Nephron (organoid): ENCODE data around the gene LAMA4.

ENCODE experiments used
- H3K27ac Mint-ChIP-seq, 3 experiments: 2 replicates each; pipeline ENCODE4 v1.8.0; 2020; ENCODE audit warnings: mixed read lengths in 3 of 3, mild to moderate bottlenecking in 2 of 3, moderate library complexity in 1 of 3
- H3K27me3 Mint-ChIP-seq: 2 replicates; pipeline ENCODE4 v1.8.0; 2021; ENCODE audit warnings: low read depth, mild to moderate bottlenecking, moderate library complexity, mixed read lengths
- H3K36me3 Mint-ChIP-seq: 2 replicates; pipeline ENCODE4 v1.8.0; 2020; ENCODE audit warnings: low read depth, mixed read lengths
- H3K4me1 Mint-ChIP-seq: 2 replicates; pipeline ENCODE4 v1.8.0; 2020; ENCODE audit warnings: mixed read lengths
- H3K4me3 Mint-ChIP-seq, 3 experiments: 2 replicates each; pipeline ENCODE4 v1.8.0; 2020; ENCODE audit warnings: mild to moderate bottlenecking in 3 of 3, mixed read lengths in 3 of 3, moderate library complexity in 2 of 3
- H3K9me3 Mint-ChIP-seq: 2 replicates; pipeline ENCODE4 v1.8.0; 2020; ENCODE audit warnings: mixed read lengths
- CTCF ChIP-seq, 3 experiments: fragments of 200-600 bp; sonication (generic); IDR thresholded peaks; one replicate each; pipeline ENCODE4 v1.5.0; 2021; ENCODE audit warnings: antibody characterized with exemption in 3 of 3; ENCODE audit not compliant: unreplicated experiment in 3 of 3

The LAMA4 gene

GRCh38 chr6:112189494-112189893 is 64.9 kb downstream of the LAMA4 start:
- Mint-ChIP-seq H3K4me3 (peak overlapping the region in 2 of 3 experiments; percentile 8 to 12), H3K36me3 (peaks cover 32% of the 10 kb centered on the region), H3K9me3 (no peaks in the 10 kb centered on the region)

GRCh38 chr6:112188906-112189305 is 65.5 kb downstream of the LAMA4 start:
- H3K4me1 Mint-ChIP-seq = peaks cover 76% of the 10 kb centered on the region
- peak overlapping the region in 2 of 3 experiments; percentile 10 to 26 for H3K4me3 Mint-ChIP-seq
- peaks cover 32% of the 10 kb centered on the region for H3K36me3 Mint-ChIP-seq
- peak overlapping the region; percentile 68 to 92 (median 88) for H3K27ac Mint-ChIP-seq
- peaks cover 3% of the 10 kb centered on the region for H3K27me3 Mint-ChIP-seq
- H3K9me3 Mint-ChIP-seq = no peaks in the 10 kb centered on the region
- no peak for TF ChIP-seq CTCF (IDR thresholded peaks at IDR 0.05; ENCODE audit: unreplicated experiment in 3 of 3)

More at GRCh38 chr6:112189494-112189893, 64.9 kb downstream of the LAMA4 start:
- Mint-ChIP-seq H3K4me1 (peaks cover 72% of the 10 kb centered on the region), H3K27ac (peak overlapping the region; percentile 68 to 92 (median 88)), H3K27me3 (peaks cover 3% of the 10 kb centered on the region)
- TF ChIP-seq CTCF (IDR thresholded peaks at IDR 0.05; ENCODE audit: unreplicated experiment in 3 of 3) = no peak

- no peaks in the 10 kb centered on the region for H3K9me3 Mint-ChIP-seq
- peaks cover 74% of the 10 kb centered on the region for H3K4me1 Mint-ChIP-seq
- H3K27me3 Mint-ChIP-seq = peaks cover 3% of the 10 kb centered on the region
- peak overlapping the region in 1 of 3 experiments; percentile 5 for H3K4me3 Mint-ChIP-seq
- H3K36me3 Mint-ChIP-seq = peaks cover 25% of the 10 kb centered on the region
- no peak for TF ChIP-seq CTCF (IDR thresholded peaks at IDR 0.05; ENCODE audit: unreplicated experiment in 3 of 3)
- peak overlapping the region; percentile 68 to 92 (median 69) for H3K27ac Mint-ChIP-seq
Observed at GRCh38 chr6:112187736-112188135, 66.6 kb downstream of the LAMA4 start.

GRCh38 chr6:112184951-112185350 is 69.4 kb downstream of the LAMA4 start:
- TF ChIP-seq CTCF (IDR thresholded peaks at IDR 0.05; ENCODE audit: unreplicated experiment in 3 of 3) = no peak
- Mint-ChIP-seq H3K4me1 (peaks cover 73% of the 10 kb centered on the region), H3K27me3 (peaks cover 3% of the 10 kb centered on the region), H3K36me3 (peaks cover 29% of the 10 kb centered on the region), H3K27ac (peak overlapping the region; percentile 67 to 88 (median 85)), H3K9me3 (no peaks in the 10 kb centered on the region), H3K4me3 (no peak overlapping the region)

GRCh38 chr6:112183271-112183671 is 71.1 kb downstream of the LAMA4 start:
- Mint-ChIP-seq H3K27ac (peak overlapping the region in 2 of 3 experiments; percentile 74 to 77), H3K36me3 (peaks cover 33% of the 10 kb centered on the region)

More at GRCh38 chr6:112183271-112183671, 71.1 kb downstream of the LAMA4 start:
- no peak overlapping the region for H3K4me3 Mint-ChIP-seq
- H3K4me1 Mint-ChIP-seq = peaks cover 68% of the 10 kb centered on the region
- no peaks in the 10 kb centered on the region for H3K9me3 Mint-ChIP-seq
- peaks cover 3% of the 10 kb centered on the region for H3K27me3 Mint-ChIP-seq
- no peak for TF ChIP-seq CTCF (IDR thresholded peaks at IDR 0.05; ENCODE audit: unreplicated experiment in 3 of 3)
